Measurements from ENCODE around the gene HIPK1. TPM values are rescaled to one million over a fixed set of nuclear protein-coding genes. Genes with fewer than 3 reads are reported as not detected.

The HIPK1 gene
- total RNA-seq, 4 donors from 2014 or later = 42.3 to 63.4 (median 53.0) TPM

DNA sequence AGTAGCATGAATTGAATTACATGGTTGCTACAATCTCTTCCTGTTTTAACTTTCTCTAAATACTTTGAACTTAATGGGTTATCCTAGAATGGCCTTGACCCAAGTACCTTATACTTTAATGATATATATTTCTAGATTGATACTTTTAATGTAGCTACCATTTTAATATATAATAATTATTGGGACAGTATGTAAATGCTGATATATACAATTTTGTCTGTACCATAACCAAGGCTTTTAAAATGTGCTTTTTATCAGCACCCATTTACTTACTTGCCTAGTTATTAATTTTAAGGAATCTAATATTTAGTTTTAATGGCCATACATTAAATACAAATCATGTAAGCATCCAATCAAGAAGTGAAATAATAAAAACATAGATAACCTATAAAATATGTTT lies 13.4 kb downstream of the HIPK1 start:
- no peaks in the 10 kb centered on the region for H3K27me3 ChIP-seq
- DNase-seq (ENCODE audit: low spot score in 2 of 2) = no peak
- H3K36me3 ChIP-seq = peaks cover 0 to 51% (median 0%) of the 10 kb centered on the region in 3 donors
- peaks cover 0 to 57% (median 11%) of the 10 kb centered on the region in 4 donors for H3K4me1 ChIP-seq
- H3K4me3 ChIP-seq = no peak overlapping the region
- H3K27ac ChIP-seq = no peak overlapping the region
- no peaks in the 10 kb centered on the region for H3K9me3 ChIP-seq
- TF ChIP-seq POLR2A (IDR thresholded peaks at IDR 0.05) = no peak

DNA sequence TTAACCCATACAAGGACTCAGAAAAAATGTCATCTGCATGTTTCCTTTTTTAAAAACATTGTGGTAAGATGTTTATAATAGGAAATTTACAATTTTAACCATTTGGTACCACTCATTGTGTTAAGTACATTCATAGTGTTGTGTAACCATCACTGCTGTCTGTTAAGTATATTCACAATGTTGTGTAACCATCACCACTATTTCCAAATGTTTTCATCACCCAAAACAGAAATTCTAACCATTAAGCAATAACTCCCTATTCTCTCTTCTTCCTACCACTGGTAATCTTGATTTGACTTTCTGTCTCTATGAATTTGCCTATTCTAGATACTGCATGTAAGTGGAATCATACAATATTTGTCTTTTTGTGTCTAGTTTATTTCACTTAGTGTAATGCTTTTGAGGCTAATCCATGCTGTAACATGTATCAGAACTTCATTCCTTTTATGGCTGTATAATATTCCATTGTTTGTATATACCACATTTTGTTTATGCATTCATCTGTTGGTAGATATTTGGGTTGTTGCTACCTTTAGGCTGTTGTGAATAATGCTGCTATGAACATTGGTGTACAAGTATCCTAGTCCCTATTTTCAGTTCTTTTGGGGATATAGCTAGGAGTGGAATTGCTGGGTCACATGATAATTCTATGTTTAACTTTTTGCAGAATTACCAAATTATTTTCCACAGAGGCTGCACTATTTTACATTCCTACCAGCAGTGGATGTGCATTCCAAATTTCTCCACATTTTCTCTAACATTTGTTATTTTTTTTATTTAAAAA lies 14.1 kb downstream of the HIPK1 start:
- H3K27me3 ChIP-seq = no peaks in the 10 kb centered on the region
- H3K4me1 ChIP-seq = peaks cover 0 to 59% (median 12%) of the 10 kb centered on the region in 4 donors
- no peak for DNase-seq (ENCODE audit: low spot score in 2 of 2)
- H3K36me3 ChIP-seq = peaks cover 0 to 51% (median 0%) of the 10 kb centered on the region in 3 donors
- H3K4me3 ChIP-seq = no peak overlapping the region
- TF ChIP-seq EP300 (IDR thresholded peaks at IDR 0.05) (no peak), POLR2A (IDR thresholded peaks at IDR 0.05) (no peak), CTCF (IDR thresholded peaks at IDR 0.05) (no peak)
- no peak overlapping the region for H3K27ac ChIP-seq
- H3K9me3 ChIP-seq = no peaks in the 10 kb centered on the region

GRCh38 chr1:113945329-113945728 lies 16.2 kb downstream of the HIPK1 start:
- 97 to 100% methylated on average over 1 of the region's 1 CpG for WGBS, 2 donors
- H3K27ac ChIP-seq = no peak overlapping the region
- TF ChIP-seq CTCF (IDR thresholded peaks at IDR 0.05) (no peak), POLR2A (IDR thresholded peaks at IDR 0.05) (no peak), EP300 (IDR thresholded peaks at IDR 0.05) (no peak)
- no peaks in the 10 kb centered on the region for H3K9me3 ChIP-seq
- no peaks in the 10 kb centered on the region for H3K27me3 ChIP-seq
- H3K4me3 ChIP-seq = no peak overlapping the region
- peaks cover 0 to 49% (median 0%) of the 10 kb centered on the region in 3 donors for H3K36me3 ChIP-seq
- peaks cover 0 to 59% (median 22%) of the 10 kb centered on the region in 4 donors for H3K4me1 ChIP-seq
- no peak for DNase-seq (ENCODE audit: low spot score in 2 of 2)

GRCh38 chr1:113946112-113946511 lies 17.0 kb downstream of the HIPK1 start:
- no peak for TF ChIP-seq EP300 (IDR thresholded peaks at IDR 0.05)
- peaks cover 0 to 55% (median 22%) of the 10 kb centered on the region in 4 donors for H3K4me1 ChIP-seq
- no peak overlapping the region for H3K4me3 ChIP-seq
- 77 to 80% methylated on average over 1 of the region's 1 CpG for WGBS, 2 donors
- H3K9me3 ChIP-seq = no peaks in the 10 kb centered on the region
- H3K27ac ChIP-seq = no peak overlapping the region
- DNase-seq (ENCODE audit: low spot score in 2 of 2) = no peak
- H3K27me3 ChIP-seq = no peaks in the 10 kb centered on the region
- peaks cover 0 to 41% (median 0%) of the 10 kb centered on the region in 3 donors for H3K36me3 ChIP-seq

DNA sequence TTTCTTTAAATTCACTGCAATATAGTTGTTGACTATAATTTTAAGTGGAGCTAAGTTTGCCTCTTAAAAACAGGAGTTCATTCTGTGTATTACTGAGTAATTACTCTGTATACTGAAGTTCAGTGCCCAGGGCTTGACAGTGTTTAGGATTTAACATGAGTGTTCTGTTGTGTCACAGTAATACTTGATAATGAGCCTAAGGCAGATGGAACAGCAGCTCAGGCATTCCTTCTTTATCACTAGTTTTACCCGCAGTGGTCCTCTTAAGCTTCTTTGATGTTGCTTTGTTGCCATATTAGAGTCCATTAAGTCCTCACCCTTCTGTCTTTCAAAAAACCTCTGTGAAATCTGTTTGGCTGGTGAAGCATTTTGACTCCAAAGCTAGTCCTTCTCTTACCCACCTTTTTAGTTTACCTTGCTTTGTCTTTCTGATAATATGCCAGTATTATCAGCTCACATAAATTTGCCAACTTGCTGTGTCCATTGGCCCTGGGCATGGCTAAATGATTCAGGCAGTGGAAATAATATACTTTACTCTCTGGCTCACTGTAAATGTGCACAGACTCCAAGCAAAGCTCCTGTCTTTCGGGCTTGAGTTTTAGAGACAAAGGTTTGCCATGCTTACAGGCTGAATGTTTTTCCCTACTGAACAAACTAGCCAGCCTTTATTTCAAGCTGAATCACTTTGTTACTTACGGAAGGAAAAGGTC lies 17.7 kb downstream of the HIPK1 start:
- no peak for DNase-seq (ENCODE audit: low spot score in 2 of 2)
- Histone ChIP-seq H3K27me3 (no peaks in the 10 kb centered on the region), H3K4me3 (no peak overlapping the region), H3K27ac (peak overlapping the region in 3 of 4 donors; percentile 9 to 64 (median 58)), H3K36me3 (peaks cover 0 to 34% (median 0%) of the 10 kb centered on the region in 3 donors), H3K4me1 (peaks cover 0 to 55% (median 22%) of the 10 kb centered on the region in 4 donors), H3K9me3 (no peaks in the 10 kb centered on the region)
- WGBS, 2 donors = 40% methylated on average over 3 of the region's 3 CpGs
- TF ChIP-seq CTCF (IDR thresholded peaks at IDR 0.05) = no peak
- no peak for TF ChIP-seq POLR2A (IDR thresholded peaks at IDR 0.05)
- no peak for TF ChIP-seq EP300 (IDR thresholded peaks at IDR 0.05)
